Skin epidermis (tissue), 12 donors: Measurements from ENCODE around the gene WDR7.

Experiments used
- H3K27ac ChIP-seq, 21 experiments: fragments of 200-600 bp; sonication (generic) in 11 of 21; one replicate each; pipeline ENCODE4 v1.5.0; 2020; ENCODE audit warnings: mild to moderate bottlenecking in 3 of 21, inconsistent platforms in 2 of 21, moderate library complexity in 2 of 21
- H3K4me3 ChIP-seq, 7 experiments: fragments of 200-600 bp; sonication (generic) in 2 of 7; one replicate each; pipeline ENCODE4 v1.5.0; 2020; ENCODE audit warnings: inconsistent platforms in 2 of 7, mild to moderate bottlenecking in 2 of 7, moderate library complexity in 1 of 7

The WDR7 gene

DNA sequence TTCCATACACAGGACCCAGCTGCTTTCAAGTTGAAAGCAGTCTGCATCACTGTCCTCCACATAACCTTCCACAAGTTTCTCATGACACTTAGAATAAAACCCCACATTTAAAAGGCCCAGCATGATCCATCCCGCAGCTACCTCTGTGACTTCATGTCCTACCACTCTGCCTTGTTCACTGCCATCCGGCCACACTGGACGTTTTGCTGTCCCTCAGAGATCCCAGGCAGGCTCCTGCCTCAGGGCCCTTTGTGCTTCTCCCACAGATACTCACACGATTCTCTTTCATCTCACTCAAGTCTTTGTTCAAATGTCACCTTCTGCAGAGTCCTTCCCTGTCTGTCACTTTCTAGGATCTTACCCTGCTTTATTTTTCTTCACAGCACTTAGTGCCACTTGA is 262.8 kb downstream of the WDR7 start:
- Histone ChIP-seq H3K4me3 (no peak overlapping the region), H3K27ac (no peak overlapping the region)

DNA sequence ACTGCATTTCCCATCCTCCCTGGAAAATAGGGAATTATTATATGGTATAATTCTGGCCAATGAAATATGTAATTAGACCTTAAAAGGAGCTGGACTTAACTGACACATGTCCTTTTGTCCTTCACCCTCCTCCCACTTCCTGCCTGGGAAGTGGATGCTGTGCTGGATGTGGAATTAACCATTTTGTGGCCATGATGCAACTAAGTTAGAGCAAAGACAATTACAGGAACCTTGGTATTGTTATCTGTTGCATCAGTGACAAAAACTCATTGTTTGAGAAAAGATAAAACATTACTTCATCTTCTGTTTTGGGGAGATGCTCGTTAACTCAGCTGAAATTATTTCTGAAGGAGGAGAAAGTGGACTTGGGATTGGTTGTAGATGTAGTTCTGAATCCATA is 268.0 kb downstream of the WDR7 start:
- Histone ChIP-seq H3K27ac (no peak overlapping the region), H3K4me3 (no peak overlapping the region)

DNA sequence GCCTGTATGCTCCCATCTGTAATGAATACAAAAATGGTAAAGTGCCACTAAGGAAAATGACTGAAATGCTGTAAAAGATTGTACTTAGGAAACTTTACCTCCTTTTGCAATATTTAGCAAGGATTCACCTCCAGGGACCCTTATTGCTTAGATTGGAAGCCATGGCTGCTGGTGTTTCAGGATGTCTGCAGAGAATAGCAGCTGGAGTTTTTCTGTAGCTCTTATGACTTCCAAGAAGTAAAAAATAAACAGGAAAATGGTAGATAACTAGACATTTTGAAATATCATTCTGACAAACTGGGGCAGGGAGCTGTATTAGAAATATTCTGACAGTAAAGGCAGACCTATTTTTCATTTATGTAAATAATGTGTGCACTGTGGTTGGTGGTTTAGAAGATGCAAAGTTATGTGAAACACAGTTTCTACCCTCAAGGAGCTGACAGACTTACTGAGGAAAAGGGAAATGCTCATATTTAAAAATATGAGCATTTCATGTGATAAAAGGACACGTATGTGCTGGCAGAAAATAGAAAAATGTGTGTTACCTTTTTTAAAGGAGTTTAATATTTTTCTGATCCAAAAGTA is 270.8 kb downstream of the WDR7 start:
- no peak overlapping the region for H3K27ac ChIP-seq
- no peak overlapping the region for H3K4me3 ChIP-seq

DNA sequence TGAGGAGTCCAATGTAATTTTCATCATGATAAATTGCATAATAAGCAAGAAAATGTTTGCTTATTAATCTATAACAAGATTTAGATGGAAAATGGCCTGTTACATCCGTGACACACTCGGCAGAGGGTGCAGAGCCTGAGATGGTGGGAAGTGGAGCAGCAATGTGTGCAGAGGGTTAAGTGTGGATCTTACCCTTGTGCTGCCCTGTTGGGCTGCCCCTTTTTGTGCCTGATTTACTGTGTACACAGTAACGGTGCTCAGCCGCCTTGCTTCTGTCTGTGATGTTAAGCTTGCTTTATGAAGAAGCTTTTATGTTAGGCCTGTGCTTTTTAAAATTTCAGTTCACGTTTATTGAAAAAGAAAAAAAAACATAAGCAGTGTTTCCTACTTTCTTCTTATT is 275.6 kb downstream of the WDR7 start:
- H3K27ac ChIP-seq, result no peak overlapping the region
- no peak overlapping the region for H3K4me3 ChIP-seq

DNA sequence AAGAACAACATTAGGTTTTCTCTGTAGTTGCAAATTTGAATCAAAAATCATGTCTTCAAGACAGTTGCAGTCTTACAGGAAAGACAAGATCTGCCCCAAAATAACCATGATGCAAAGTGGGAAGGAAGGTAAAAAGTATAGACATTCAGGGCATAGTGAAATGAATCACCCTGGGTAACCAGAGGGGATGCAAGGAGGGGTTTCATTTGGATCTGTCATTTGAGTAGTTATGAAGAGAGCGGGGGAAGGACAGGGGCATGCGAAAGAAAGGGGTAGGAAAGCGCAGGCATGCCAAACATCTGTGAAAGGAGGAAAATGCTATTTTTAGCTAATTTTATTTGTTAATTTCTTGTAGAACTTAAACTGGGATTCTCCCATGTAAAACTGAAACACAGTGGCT is 276.6 kb downstream of the WDR7 start:
- H3K4me3 ChIP-seq, result no peak overlapping the region
- no peak overlapping the region for H3K27ac ChIP-seq

DNA sequence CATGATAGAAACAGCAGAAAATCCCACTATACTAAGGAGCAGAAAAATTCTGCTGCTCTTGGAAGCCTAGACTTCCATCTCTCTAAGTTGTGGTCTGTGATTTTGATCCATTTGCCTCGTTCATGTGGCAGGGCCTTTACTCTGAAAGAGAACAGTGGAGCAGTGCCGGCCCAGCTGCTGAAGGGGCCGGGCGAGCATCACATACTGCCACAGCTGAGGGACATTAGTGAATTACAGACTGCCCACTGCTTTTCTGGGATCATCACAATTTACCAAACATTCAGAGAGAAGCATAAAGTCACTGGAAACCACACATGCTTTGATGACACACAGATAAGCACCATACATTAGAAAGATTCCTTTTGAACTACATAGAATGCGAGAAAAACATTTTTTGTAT is 278.7 kb downstream of the WDR7 start:
- Histone ChIP-seq H3K27ac (no peak overlapping the region), H3K4me3 (no peak overlapping the region)

DNA sequence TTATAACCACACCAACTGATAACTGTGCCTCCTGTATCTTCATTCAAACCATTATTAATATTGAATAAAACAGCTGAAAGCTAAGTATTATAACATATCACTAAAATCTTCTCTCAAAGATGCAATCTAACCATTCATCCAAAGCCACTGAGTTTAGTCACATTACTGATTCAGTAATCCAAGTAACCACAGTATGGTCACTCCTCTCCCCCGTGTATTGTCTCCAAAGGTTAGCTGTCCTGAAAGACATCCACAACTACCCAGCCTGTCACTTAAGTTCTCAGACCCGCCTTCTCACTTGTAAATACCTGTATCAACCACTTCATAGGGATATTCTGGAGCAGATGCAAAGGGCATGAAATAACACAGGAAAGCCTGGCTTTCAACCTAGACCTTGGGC is 282.3 kb downstream of the WDR7 start:
- H3K27ac ChIP-seq, result no peak overlapping the region
- H3K4me3 ChIP-seq, result no peak overlapping the region

DNA sequence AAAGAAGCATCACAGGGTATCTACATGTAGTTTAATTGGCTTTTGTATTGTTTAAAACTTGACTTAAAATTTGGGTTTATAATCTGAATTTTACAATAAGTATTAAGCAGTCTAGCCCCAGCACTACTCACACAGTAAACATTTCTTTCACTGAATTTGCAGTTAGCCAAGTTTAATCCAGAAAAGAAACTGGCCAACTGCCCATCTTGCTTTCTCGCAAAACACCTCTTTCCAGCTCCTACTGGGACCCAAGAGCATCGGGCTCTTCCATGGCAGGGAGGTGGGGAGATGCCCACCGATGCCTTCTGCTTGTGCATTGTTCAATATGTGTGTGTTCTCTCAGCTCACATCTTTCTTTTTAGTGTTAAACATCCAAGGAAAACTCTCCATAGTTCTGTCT is 283.0 kb downstream of the WDR7 start:
- no peak overlapping the region for H3K4me3 ChIP-seq

DNA sequence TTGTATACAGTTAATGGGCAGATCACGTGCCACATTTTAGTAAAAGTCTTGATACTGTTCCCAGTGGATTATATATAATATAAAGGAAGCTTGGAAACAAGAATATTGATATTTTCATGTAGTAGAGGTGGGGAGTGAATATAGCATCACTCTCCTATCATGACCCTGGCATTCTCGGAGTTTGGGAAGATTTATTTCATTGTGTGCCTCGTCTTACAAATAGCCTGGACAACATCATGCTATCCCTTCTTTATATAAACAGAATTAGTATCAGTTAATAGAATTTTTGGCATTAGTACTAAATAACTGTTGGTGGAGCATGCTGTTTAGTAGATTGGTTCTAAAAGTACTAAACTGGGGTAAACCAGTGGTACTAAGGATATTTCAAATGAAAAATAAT is 283.7 kb downstream of the WDR7 start:
- no peak overlapping the region for H3K4me3 ChIP-seq
- H3K27ac ChIP-seq, result no peak overlapping the region

More for the DNA sequence above, 283.0 kb downstream of the WDR7 start:
- H3K27ac ChIP-seq, result no peak overlapping the region

DNA sequence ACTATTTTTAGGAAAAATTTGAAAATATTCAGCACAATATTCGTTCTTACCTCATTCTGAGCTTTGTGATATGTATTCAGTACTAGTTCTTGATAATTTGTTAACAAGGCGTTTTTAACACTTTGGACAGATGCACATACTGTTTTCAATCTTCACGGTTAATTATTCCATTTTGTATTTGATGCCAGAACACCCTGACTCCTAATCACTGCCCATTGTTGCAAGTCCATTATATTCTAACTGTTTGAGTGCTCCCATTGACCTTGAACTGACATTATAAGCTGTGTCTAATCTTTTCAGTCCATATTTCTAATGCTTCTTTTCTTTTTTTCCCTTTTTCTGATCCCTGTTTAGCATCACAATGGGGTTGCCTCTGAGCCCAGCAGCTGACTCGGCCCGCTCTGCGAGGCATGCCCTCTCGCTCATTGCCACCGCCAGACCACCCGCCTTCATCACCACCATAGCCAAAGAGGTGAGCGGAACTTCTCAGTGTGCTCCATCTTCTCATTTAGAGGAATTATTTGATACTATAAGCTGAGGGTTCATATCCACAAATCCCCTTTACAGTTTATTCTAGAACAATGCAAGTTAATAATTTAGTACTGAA is 284.4 kb downstream of the WDR7 start:
- Histone ChIP-seq H3K27ac (no peak overlapping the region), H3K4me3 (no peak overlapping the region)

DNA sequence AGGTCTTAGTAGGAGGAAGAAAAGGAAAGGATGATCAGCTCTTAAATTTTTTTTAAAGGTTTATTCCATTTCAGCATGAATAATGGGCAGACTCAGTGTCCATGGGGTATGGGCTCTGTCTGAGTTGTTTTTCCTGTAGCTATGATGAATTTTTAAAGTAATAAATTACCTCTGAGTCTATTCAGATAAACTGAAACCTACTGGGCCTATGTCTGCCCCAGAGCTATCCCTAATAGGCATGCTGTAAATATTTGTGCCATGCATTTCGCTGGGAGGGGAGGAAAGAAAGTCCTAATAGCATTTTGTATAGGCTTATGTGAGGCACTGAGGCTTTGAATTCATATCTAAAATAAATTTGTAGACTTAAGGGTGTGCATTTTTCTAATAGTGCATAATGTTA is 285.3 kb downstream of the WDR7 start:
- Histone ChIP-seq H3K27ac (no peak overlapping the region), H3K4me3 (no peak overlapping the region)

DNA sequence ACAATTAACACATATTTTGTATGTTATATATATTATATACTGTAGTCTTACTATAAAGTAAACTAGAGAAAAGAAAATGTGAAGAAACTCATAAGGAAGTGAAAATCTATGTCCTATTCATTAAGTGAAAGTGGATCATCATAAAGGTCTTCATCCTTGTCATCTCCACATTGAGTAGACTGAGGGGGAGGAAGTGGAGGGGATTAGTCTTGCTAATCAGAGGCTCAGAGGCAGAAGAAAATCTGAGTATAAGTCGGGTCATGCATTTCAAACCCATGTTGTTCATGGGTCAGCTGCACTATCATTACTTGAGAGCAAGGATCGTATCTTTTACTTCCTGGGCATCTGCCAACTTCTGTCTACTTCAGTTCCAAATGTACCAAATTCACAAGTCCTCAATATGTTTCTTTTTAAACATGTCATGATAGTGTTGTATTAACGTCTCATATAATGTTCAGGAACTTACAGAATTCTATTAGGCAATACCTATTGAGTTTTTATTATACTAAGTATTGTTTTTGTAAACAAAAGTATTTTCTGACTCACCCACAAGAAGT is 286.8 kb downstream of the WDR7 start:
- no peak overlapping the region for H3K27ac ChIP-seq
- no peak overlapping the region for H3K4me3 ChIP-seq

DNA sequence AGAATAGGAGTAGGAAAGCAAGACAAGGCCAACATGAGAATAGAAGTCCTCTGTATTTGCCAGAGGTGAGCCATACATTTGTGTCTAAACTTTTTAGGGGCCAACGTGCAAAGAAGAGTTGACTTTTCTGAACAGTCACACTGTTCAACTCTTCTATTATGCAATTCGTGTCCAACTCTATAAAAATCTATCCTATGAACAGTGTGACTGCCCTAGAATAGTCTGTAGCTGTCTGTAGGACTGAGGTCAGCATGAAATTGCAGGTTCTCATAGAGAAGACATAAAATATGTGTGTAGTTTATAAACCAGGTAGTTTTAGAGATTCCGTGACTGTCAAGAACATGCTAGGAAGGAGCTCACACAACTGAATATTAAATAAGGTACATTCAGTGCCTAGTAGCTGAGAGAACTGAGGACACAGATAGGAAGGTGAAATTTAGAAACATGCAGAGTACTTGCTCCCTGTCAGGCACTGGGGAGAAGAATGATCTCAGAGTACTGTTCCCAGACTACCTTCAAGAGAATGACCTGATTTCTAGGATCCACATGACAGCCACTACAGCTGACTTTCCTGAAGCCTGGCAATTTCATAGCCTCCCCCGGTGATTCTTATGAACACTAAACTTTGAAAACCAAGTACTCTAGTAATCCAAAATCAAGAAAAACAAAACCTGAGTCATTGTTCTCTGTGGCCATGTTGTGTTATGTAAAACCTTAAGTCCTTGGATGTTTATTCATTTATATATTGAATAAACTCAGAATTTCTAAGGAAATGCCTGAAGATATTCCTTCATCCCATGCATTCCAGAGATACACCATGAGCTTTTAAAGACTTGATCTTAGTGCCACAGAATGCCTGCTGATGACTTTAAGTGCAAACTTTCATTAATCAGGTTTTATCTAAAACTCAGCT is 294.3 kb downstream of the WDR7 start:
- no peak overlapping the region for H3K27ac ChIP-seq
- no peak overlapping the region for H3K4me3 ChIP-seq

DNA sequence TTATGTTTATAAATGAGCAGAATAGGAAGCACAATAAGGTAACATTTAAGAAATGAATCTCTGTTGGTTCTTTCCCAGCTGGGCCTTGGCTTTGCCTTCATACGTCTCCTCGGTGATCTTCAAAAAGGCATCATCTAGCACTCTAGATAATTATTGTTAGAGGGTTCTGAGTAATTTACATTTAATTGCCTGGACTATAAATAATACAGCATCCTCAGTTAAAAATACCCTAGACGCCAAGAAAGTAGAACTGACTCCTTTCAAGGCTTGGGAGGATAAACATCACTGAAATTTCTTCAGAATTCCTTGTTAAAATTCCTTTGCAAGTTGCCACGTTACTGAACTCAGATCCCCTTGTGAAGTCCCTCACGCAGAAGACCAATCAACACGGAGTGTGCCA is 296.1 kb downstream of the WDR7 start:
- no peak overlapping the region for H3K4me3 ChIP-seq
- no peak overlapping the region for H3K27ac ChIP-seq

DNA sequence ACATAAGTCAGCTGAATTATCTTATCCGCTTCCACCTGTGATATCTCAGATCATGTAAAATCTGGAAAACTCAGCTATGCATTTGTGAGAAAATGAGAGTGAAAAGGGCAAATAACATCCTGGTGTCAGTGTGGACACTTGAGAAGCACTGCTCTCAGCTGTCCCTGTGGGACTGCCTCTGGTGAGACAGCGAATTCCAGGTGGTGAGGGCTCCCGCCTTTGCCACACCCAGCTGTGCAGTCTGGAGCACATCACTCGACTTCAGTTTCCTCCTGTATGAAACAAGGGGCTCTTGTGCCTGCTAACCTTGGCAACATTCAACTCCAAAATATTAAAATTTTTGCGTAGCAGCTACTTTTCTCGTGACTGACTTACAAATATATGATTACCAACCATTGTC is 300.9 kb downstream of the WDR7 start:
- Histone ChIP-seq H3K4me3 (no peak overlapping the region), H3K27ac (no peak overlapping the region)

DNA sequence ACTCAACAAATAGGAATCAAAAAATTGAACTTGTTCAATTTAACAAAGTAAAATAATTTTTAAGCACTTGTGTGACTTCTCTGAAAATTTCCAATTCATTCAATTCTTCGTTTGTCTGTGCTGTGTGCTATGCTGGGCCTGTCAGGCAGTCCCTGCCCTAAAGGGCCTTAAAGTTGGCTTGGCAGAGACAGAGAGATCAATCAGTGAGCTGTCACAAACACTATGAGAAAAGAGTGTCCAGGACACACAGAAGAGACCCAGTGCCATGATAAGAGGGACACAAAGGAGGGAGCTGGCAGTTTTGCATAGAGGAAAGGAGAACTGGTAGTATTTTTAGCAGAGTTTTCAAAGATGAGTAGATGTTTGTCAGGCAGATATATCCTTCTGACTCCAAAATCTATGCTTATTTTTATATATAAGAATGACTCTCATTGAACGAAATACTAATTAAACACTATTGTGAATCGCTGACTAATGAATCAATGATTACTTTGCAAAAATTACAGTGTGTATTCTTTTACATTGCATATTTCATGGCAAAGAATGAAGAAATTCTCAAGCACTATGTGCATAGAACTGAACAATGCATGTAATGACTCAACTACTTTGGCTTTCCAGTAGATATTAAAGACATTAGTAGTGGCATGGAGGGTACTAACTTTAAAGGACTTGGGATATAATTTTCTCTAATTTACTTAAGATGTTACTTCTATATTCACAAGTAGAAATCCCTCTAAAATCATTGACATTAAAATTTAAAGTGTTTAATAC is 302.5 kb downstream of the WDR7 start:
- H3K4me3 ChIP-seq, result no peak overlapping the region
- no peak overlapping the region for H3K27ac ChIP-seq

DNA sequence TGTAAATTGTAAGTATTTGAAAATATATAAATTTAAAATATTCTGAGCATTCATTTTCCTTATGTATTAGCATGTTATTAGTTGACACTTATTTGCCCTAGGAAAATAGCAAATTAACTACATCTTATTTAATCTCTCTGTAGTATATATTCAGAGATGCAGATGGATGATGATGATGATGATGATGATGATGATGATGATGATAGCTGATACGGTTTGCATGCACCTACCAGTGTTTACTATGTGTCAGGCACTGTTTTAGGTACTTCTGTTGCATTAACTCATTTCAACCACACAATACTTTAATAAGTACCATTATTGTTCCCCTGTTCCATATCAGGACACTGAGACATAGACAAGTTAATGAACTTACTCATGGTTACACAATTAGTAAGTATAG is 304.3 kb downstream of the WDR7 start:
- no peak overlapping the region for H3K27ac ChIP-seq
- H3K4me3 ChIP-seq, result no peak overlapping the region

DNA sequence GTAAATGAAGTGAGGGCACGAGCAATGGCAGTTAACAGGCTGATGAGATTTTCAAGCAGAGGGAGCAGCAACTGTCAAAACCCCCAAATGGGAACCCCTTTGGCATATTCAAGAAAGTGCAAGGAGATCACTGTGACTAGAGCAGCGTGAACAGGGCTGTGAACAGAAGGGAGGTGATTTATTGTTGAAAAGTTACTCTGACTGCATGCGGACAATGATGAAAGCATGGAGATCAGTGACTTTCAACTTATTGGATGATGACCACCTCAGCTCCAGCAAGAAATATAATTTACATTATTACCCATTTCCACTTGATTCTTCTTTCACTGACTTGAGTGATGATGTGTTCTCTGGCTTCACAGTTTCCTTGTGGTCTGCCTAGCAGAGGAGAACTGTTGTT is 308.0 kb downstream of the WDR7 start:
- H3K27ac ChIP-seq, result no peak overlapping the region
- H3K4me3 ChIP-seq, result no peak overlapping the region

DNA sequence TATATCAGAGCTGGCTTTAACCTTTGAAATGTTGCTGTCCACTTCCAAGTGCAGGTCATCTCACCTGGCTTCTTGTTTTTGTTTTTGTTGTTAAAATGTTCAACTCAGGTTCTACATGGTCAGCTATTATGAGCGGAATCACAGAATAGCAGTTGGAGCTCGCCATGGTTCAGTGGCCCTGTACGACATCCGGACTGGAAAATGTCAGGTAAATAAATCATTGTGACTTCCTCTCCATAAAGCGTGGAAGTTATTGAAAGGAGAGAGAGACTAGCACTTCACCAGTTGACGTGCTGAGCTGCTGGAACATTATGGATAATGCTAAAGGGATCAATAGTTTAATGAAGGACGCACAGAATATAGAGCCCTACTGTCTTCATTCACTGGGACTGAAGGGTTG is 311.2 kb downstream of the WDR7 start:
- H3K4me3 ChIP-seq, result no peak overlapping the region
- H3K27ac ChIP-seq, result no peak overlapping the region

DNA sequence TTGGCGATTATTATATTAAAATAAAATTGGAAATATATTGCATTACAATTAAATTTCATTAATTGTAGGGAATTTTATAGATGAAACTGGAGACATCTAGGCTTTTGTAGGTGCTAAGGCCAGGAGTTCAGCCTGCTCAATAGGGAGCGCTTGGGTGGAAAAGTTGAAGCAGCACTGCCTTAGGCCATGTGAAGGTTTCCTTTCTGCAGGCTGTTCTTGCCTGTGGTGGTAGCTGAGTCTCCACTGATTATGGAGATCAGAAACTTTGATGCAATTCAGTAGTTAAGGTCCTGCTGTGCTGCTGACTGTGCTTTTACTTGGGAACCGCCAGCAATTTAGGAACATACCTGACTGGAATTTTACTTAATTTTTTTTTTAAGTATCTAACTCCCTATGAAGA is 315.9 kb downstream of the WDR7 start:
- Histone ChIP-seq H3K27ac (no peak overlapping the region), H3K4me3 (no peak overlapping the region)
